SJSA1 (cell line): ENCODE data around the gene PCDHB8. TPM values are rescaled to one million over a fixed set of nuclear protein-coding genes. Genes with fewer than 3 reads are reported as not detected.
"Not testable (repeated sequence)": the region's sequence is repeated elsewhere in the genome, so short reads cannot be mapped to it uniquely, and the experiment has no call there.

Experiments
- DNase-seq, 2 experiments: peaks; one replicate each; pipeline ENCODE4 v3.0.0-alpha.2; 2015 to 2020; ENCODE audit warnings: low spot score in 2 of 2, low read depth in 1 of 2
- H3K27ac ChIP-seq: fragments of 250-450 bp; sonication (Bioruptor Pico); 2 replicates; pipeline ENCODE4 v1.5.1; 2020; ENCODE audit warnings: mild to moderate bottlenecking, moderate library complexity
- H3K27me3 ChIP-seq: fragments of 250-450 bp; sonication (Bioruptor Pico); replicated peaks from 2 replicates; pipeline ENCODE4 v1.5.1; 2020; ENCODE audit warnings: mild to moderate bottlenecking, moderate library complexity
- H3K36me3 ChIP-seq: fragments of 250-450 bp; sonication (Bioruptor Pico); 2 replicates; pipeline ENCODE4 v1.5.1; 2020; ENCODE audit warnings: mild to moderate bottlenecking
- H3K4me1 ChIP-seq: fragments of 250-450 bp; sonication (Bioruptor Pico); replicated peaks from 2 replicates; pipeline ENCODE4 v1.6.1; 2021; ENCODE audit warnings: mild to moderate bottlenecking
- H3K4me3 ChIP-seq: fragments of 250-450 bp; sonication (Bioruptor Pico); 2 replicates; pipeline ENCODE4 v1.5.1; 2020; ENCODE audit warnings: mild to moderate bottlenecking
- H3K9me3 ChIP-seq: fragments of 250-450 bp; sonication (Bioruptor Pico); replicated peaks from 2 replicates; pipeline ENCODE4 v1.5.1; 2020; ENCODE audit warnings: mild to moderate bottlenecking
- total RNA-seq: library from RNA; depleted of rRNA; stranded (reverse); fragments of >200 nt; shearing (Covaris generic); gene quantifications from 2 replicates; pipeline ENCODE4 v1.2.3, GENCODE V29; 2014; rRNA removed

Gene PCDHB8
- total RNA-seq, 1 experiment from 2014 or later: 1.8 TPM

DNA sequence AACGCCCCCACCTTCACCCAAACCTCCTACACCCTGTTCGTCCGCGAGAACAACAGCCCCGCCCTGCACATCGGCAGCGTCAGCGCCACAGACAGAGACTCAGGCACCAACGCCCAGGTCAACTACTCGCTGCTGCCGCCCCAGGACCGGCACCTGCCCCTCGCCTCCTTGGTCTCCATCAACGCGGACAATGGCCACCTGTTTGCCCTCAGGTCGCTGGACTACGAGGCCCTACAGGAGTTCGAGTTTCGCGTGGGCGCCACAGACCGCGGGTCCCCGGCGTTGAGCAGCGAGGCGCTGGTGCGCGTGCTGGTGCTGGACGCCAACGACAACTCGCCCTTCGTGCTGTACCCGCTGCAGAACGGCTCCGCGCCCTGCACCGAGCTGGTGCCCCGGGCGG is 47.3 kb downstream of the PCDHB8 start:
- not testable (repeated sequence) for H3K27ac ChIP-seq, H3K4me3 ChIP-seq, H3K4me1 ChIP-seq, H3K36me3 ChIP-seq, H3K9me3 ChIP-seq, DNase-seq, H3K27me3 ChIP-seq

DNA sequence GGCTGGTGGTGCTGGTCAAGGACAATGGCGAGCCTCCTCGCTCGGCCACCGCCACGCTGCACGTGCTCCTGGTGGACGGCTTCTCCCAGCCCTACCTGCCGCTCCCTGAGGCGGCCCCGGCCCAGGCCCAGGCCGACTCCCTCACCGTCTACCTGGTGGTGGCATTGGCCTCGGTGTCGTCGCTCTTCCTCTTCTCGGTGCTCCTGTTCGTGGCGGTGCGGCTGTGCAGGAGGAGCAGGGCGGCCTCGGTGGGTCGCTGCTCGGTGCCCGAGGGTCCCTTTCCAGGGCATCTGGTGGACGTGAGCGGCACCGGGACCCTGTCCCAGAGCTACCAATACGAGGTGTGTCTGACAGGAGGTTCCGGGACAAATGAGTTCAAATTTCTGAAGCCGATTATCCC is 47.8 kb downstream of the PCDHB8 start:
- H3K9me3 ChIP-seq, H3K4me1 ChIP-seq, DNase-seq, H3K4me3 ChIP-seq, H3K27ac ChIP-seq, H3K27me3 ChIP-seq, H3K36me3 ChIP-seq: not testable (repeated sequence)

Other genes with a start within 250 kb of the PCDHB8 start
- 0.03 TPM in 1 of 2 replicates, not detected in the other for gene PCDHAC2, start 211.3 kb upstream of the PCDHB8 start, total RNA-seq
- not detected in 2 replicates for gene PCDHB1, start 126.4 kb upstream of the PCDHB8 start, total RNA-seq
- 5.4 and 7.6 TPM in 2 replicates for gene PCDHB2, start 83.2 kb upstream of the PCDHB8 start, total RNA-seq
- gene PCDHB3, start 77.3 kb upstream of the PCDHB8 start, total RNA-seq: 0.37 and 1.2 TPM in 2 replicates
- 0.32 TPM in 1 of 2 replicates, not detected in the other for gene PCDHB4, start 56.0 kb upstream of the PCDHB8 start, total RNA-seq
- 25.2 and 27.3 TPM in 2 replicates for gene PCDHB5, start 42.6 kb upstream of the PCDHB8 start, total RNA-seq
- gene PCDHB6, start 27.7 kb upstream of the PCDHB8 start, total RNA-seq: 0.29 and 0.50 TPM in 2 replicates
- 0.85 and 0.87 TPM in 2 replicates for gene PCDHB7, start 5.1 kb upstream of the PCDHB8 start, total RNA-seq
- gene PCDHB16, start 4.6 kb downstream of the PCDHB8 start, total RNA-seq: 11.9 and 16.3 TPM in 2 replicates
- gene PCDHB9, start 9.4 kb downstream of the PCDHB8 start, total RNA-seq: 2.7 and 3.8 TPM in 2 replicates
- gene PCDHB10, start 14.6 kb downstream of the PCDHB8 start, total RNA-seq: 3.3 and 4.7 TPM in 2 replicates
- gene PCDHB11, start 21.8 kb downstream of the PCDHB8 start, total RNA-seq: 0.34 TPM in 1 of 2 replicates, not detected in the other
- 1.8 and 6.2 TPM in 2 replicates for gene PCDHB12, start 30.9 kb downstream of the PCDHB8 start, total RNA-seq
- gene PCDHB13, start 36.1 kb downstream of the PCDHB8 start, total RNA-seq: 1.3 and 1.7 TPM in 2 replicates
- 18.6 and 28.4 TPM in 2 replicates for gene PCDHB14, start 45.6 kb downstream of the PCDHB8 start, total RNA-seq
- 0.74 and 1.0 TPM in 2 replicates for gene PCDHB15, start 67.6 kb downstream of the PCDHB8 start, total RNA-seq
- gene SLC25A2, start 126.3 kb downstream of the PCDHB8 start, total RNA-seq: 0.11 and 0.75 TPM in 2 replicates
- 147 and 154 TPM in 2 replicates for gene TAF7, start 143.0 kb downstream of the PCDHB8 start, total RNA-seq
- 2.2 and 3.1 TPM in 2 replicates for gene PCDHGA1, start 152.7 kb downstream of the PCDHB8 start, total RNA-seq
- gene PCDHGA2, start 161.0 kb downstream of the PCDHB8 start, total RNA-seq: 1.2 and 2.1 TPM in 2 replicates
- 0.26 TPM in 1 of 2 replicates, not detected in the other for gene PCDHGA3, start 166.0 kb downstream of the PCDHB8 start, total RNA-seq
- 0.79 TPM in 1 of 2 replicates, not detected in the other for gene PCDHGB1, start 172.3 kb downstream of the PCDHB8 start, total RNA-seq
- gene PCDHGA4, start 177.2 kb downstream of the PCDHB8 start, total RNA-seq: 1.2 and 1.7 TPM in 2 replicates
- gene PCDHGB2, start 182.2 kb downstream of the PCDHB8 start, total RNA-seq: 3.8 TPM in 1 of 2 replicates, not detected in the other
- 0.76 and 1.8 TPM in 2 replicates for gene PCDHGA5, start 186.4 kb downstream of the PCDHB8 start, total RNA-seq
- gene PCDHGB3, start 192.5 kb downstream of the PCDHB8 start, total RNA-seq: 1.1 TPM in 1 of 2 replicates, not detected in the other
- 0.38 and 1.4 TPM in 2 replicates for gene PCDHGA6, start 196.1 kb downstream of the PCDHB8 start, total RNA-seq
- gene PCDHGA7, start 205.0 kb downstream of the PCDHB8 start, total RNA-seq: 0.82 and 0.91 TPM in 2 replicates
- gene PCDHGB4, start 209.9 kb downstream of the PCDHB8 start, total RNA-seq: 0.09 and 0.18 TPM in 2 replicates
- gene PCDHGA8, start 214.8 kb downstream of the PCDHB8 start, total RNA-seq: 0.32 and 1.1 TPM in 2 replicates
- gene PCDHGB5, start 220.2 kb downstream of the PCDHB8 start, total RNA-seq: 1.1 and 3.6 TPM in 2 replicates
- 0.55 TPM in 1 of 2 replicates, not detected in the other for gene PCDHGA9, start 225.0 kb downstream of the PCDHB8 start, total RNA-seq
- 1.2 and 1.3 TPM in 2 replicates for gene PCDHGB6, start 230.2 kb downstream of the PCDHB8 start, total RNA-seq
- 1.2 and 2.9 TPM in 2 replicates for gene PCDHGA10, start 235.2 kb downstream of the PCDHB8 start, total RNA-seq
- 1.8 and 2.6 TPM in 2 replicates for gene PCDHGB7, start 239.9 kb downstream of the PCDHB8 start, total RNA-seq
- gene PCDHGA11, start 243.3 kb downstream of the PCDHB8 start, total RNA-seq: 0.22 and 0.32 TPM in 2 replicates